GM12864 (cell line): ENCODE data around the gene MALRD1.

Source experiments
- DNase-seq: peaks from one replicate; pipeline ENCODE4 v3.0.0-alpha.2; 2011; ENCODE audit warnings: low read depth
- H3K4me3 ChIP-seq: 2 replicates; pipeline ENCODE4 v1.5.1; 2011; ENCODE audit warnings: mild to moderate bottlenecking, low read depth, low read length, control low read depth
- CTCF ChIP-seq: IDR thresholded peaks from 2 replicates; pipeline ENCODE4 v1.5.1; 2011; ENCODE audit warnings: low read depth, mild to moderate bottlenecking, moderate library complexity, low read length, control low read depth, inconsistent platforms; ENCODE audit errors: missing control alignments

The MALRD1 gene

GRCh38 chr10:19570991-19571390, 522.4 kb downstream of the MALRD1 start:
- DNase-seq: no peak
- no peak overlapping the region for H3K4me3 ChIP-seq
- no peak for TF ChIP-seq CTCF

GRCh38 chr10:19572056-19572455, 523.5 kb downstream of the MALRD1 start:
- H3K4me3 ChIP-seq: no peak overlapping the region
- DNase-seq: no peak
- TF ChIP-seq CTCF: no peak

- DNase-seq: no peak
- no peak overlapping the region for H3K4me3 ChIP-seq
- TF ChIP-seq CTCF: no peak
Measured at GRCh38 chr10:19576576-19576975, 528.0 kb downstream of the MALRD1 start.

- no peak for DNase-seq
- no peak for TF ChIP-seq CTCF
- H3K4me3 ChIP-seq: no peak overlapping the region
Measured at GRCh38 chr10:19577381-19577780, 528.8 kb downstream of the MALRD1 start.

- H3K4me3 ChIP-seq: no peak overlapping the region
- no peak for TF ChIP-seq CTCF
Measured at GRCh38 chr10:19577807-19578206, 529.2 kb downstream of the MALRD1 start.

GRCh38 chr10:19578571-19578970, 530.0 kb downstream of the MALRD1 start:
- TF ChIP-seq CTCF: no peak
- no peak for DNase-seq
- H3K4me3 ChIP-seq: no peak overlapping the region

More at GRCh38 chr10:19577807-19578206, 529.2 kb downstream of the MALRD1 start:
- DNase-seq: no peak

GRCh38 chr10:19579761-19580545, 531.4 kb downstream of the MALRD1 start:
- no peak for DNase-seq
- H3K4me3 ChIP-seq: no peak overlapping the region
- TF ChIP-seq CTCF: no peak
